Stimulated activated CD4-positive, alpha-beta T cell treated with anti-CD3 and anti-CD28 coated beads, Interleukin-12 subunit alpha, Interleukin-12 subunit beta, amount 100 ng/mL, for 4 hours (primary cell): ENCODE results near the gene PIGC.
"Not testable (repeated sequence)": the region's sequence is repeated elsewhere in the genome, so short reads cannot be mapped to it uniquely, and the experiment has no call there.

Experiments used
- DNase-seq: peaks from one replicate; pipeline ENCODE4 v3.0.0-alpha.2; 2020

PIGC gene

DNA sequence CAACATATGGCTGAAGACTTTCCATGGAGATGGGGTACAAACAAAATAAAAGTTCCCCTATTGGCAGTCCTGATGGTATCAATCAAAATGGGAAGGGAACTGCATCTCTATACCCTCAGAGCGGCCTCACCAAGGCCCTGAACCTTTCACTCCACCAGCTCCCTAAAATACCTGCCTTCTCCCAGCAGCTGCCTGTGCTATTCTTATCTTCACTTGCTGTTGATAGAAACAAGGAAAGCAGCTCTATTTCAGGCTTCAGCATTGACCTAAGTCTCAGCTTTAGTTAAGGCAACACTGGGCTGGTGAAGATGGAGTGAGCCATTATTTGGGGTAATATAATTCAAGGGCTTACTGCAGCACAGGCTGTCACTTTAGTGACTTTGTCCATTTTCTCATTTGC lies 21.7 kb upstream of the PIGC start:
- DNase-seq = no peak

DNA sequence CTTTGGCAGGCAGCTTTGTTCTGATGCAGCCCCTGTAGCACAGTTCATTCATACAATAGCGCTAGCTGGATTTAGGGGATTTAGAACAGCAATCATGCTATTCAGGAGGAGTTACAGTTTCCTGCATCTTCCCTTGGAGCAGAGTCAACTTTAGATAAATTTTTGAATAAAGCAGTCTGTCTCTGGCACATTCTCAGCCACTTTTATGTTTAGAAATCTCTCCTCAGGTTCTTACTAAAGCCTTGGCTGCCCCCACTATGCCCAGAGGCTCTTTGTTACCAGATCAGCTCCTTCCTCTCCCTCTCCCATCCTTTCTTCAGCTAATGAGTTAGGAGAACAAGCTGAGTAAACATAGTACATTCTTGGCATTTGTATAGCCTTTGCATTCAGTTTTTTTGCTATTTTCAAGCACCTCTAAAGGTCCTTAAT lies 17.0 kb upstream of the PIGC start:
- no peak for DNase-seq

DNA sequence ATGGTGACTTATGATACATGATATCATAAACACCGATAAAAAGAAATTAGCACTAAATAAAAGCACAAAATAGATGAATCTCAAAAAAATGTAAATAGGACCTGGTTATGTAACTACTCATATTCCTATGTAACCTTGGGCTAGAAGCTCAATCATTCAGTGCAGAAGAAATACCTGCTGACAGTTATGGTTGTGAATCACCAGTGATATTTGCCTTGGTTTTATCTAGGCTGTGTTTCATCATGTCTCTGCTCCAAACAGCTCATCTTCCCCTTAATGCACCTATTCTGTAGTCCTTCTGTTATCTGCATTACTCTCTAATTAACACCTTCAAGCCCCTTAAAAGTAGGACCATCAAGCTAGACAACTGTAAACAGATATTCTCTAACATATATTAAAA lies 16.3 kb upstream of the PIGC start:
- no peak for DNase-seq

DNA sequence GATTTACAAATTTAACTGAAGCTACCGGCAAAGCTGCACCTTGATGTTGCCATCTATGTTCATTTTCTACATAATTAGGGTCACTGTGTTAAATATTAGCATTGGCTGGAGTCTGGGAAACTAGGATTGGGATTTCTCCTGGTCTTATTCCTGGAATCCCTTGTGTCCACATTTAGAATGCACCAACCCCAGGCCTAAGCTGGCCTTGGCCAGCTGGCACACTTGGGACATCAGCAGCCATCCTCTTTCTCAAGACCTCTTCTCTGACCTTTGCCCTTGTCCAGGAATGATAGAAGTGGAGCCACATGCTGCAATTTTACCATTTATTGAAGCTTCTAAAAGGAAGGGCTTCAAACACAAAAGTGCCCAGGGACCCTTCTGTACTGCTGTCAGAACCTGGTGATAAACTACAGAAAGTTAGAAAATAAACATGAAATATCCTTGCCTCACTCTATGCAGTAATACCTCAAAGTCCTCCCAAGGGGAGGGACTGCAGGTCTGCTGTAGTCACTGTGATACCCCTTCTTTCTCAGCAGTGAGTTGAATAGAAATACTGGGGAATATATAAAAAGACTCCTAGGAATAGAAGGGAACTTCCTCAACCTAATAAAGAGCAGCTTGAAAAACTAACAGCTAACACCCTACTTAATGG lies 13.7 kb upstream of the PIGC start:
- no peak for DNase-seq

DNA sequence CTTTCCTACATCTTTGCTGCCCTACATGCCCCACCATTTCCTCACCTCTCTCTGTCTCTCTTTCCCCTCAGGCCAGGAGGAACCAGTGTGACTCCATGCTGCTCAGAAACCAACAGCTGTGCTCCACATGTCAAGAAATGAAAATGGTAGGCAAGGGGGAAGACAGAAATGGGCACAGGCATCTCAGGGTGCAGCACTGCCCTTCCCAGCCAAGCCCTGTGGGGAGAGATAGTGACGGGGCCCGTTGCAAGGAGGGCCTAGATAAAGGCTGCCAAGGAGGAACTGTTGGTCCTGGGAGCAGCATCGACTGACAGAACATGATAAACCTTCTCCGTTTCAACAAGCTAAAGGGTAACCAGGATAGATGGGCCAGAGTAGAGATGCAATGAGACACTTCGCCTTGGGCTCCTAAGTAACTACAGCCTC lies 12.5 kb upstream of the PIGC start:
- DNase-seq = no peak

DNA sequence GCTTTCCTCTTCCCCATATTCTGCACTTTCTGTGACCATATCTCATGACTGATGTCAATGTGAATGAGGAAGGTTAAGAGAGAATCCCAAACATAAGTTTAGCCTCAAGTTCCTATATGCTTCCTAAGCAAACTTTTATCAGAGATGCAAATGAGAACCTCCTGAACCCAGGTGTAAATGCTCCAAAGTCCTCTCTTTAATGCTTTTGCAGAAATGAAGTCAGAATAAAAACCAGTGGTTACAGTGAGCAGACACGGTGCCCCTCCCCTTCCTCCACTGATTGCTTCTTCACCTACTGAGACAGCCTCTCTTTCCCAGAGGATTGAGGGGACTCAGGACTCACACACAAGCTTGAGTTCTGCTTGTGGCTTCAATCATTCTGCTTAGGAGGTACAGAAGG lies 11.6 kb upstream of the PIGC start:
- DNase-seq = no peak

DNA sequence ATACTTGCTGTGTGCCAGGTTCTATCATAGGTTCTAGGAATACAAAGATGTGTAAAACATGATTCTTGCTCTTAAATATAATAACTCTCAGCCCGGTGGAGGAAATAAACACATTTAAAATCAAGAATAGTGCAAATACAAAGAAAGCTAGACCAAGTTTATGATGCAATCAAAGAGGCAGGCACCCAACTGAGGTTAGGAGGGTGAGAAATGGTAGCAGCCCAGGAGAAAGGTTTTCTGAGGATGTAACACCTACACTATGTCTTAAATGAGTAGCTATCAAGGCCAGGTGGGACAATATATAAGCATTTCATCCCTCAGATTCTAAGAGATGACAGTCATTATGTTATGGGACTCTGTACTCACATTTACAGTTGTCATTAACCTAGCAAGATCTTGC lies 9.7 kb upstream of the PIGC start:
- no peak for DNase-seq

DNA sequence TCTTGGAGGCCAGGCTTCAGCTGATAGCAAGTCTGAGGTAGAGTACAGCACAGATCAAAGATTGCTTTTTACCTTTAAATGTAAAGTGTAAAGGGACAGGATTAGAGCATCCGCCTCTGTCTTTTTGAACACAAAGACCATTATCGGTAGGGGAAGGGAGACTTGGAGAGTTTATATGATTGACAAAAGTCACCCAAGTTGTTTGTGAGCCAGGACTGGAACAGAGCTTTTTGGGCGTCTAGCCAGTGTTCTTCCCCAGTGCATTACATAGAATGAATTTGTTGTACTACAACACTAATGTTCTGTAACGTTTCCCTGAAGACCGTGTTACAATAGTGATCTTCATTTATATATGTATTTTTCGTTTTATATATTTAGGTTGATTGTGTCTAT lies 9.3 kb upstream of the PIGC start:
- no peak for DNase-seq

DNA sequence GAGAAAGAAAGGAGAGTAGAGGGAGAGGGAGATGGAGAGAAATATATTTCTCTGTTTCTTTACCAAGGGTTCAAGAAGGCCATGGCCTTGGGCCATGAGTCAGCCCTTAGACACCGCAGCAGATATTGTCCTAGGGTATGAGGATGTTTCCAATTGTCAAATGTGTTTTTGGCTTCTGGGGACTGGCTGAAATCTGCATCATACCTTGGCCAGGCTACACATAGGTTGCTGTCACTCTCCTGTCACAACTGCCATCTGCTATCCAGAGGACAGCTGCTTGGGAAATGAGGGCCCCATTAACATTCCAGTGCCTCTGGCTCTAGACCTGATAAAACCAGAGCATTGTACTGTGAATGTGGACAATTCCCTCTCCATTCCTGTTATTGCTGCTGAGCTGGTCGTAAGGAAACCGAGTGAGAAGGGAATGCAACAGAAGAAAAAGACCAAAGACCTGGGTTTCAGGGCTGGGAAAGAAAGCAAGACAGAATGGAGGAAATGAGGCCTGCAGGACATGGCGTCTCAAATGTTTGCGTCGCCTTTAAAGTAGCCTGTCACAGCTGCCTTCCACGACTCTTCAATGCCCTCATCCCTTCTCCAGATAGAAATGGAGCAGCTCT lies 8.8 kb upstream of the PIGC start:
- no peak for DNase-seq

DNA sequence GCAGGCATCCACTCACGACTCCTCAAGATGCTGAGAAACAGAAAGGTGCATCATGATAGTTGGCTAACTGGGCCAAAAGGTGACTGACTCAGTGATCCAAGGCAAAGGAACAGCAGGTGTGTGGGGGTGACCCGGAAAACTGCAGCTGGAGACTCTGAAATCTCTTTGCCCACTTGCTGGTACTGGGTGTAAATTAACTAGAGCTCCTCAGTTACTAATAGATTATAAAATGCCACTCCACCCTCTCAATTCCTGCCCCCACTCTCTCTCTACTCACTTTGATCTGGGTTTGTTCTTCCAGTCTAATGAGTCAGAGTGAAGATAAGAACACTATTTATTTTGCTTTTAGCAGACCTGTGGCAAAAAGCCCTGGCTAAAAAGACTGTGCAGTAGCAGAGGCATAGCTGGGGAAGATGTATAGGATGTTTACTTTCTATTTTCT lies 7.2 kb upstream of the PIGC start:
- DNase-seq = no peak

DNA sequence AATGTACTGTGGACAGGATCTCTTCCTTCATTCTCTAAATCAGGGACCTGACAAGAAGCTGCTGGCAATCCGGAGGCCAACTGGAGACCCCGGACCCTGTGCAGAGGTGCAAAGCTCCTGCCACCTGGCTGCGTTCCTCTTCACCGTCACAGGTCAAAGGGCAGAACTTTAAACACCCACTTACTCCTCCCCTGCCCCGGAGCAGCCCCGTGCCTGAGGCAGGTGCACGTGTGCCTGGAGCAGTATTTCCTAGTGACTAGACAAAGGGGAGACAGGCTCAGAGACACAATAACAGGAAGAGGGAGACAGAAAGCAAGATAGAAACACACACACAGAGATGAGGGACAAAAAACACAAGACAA lies 6.6 kb upstream of the PIGC start:
- no peak for DNase-seq

DNA sequence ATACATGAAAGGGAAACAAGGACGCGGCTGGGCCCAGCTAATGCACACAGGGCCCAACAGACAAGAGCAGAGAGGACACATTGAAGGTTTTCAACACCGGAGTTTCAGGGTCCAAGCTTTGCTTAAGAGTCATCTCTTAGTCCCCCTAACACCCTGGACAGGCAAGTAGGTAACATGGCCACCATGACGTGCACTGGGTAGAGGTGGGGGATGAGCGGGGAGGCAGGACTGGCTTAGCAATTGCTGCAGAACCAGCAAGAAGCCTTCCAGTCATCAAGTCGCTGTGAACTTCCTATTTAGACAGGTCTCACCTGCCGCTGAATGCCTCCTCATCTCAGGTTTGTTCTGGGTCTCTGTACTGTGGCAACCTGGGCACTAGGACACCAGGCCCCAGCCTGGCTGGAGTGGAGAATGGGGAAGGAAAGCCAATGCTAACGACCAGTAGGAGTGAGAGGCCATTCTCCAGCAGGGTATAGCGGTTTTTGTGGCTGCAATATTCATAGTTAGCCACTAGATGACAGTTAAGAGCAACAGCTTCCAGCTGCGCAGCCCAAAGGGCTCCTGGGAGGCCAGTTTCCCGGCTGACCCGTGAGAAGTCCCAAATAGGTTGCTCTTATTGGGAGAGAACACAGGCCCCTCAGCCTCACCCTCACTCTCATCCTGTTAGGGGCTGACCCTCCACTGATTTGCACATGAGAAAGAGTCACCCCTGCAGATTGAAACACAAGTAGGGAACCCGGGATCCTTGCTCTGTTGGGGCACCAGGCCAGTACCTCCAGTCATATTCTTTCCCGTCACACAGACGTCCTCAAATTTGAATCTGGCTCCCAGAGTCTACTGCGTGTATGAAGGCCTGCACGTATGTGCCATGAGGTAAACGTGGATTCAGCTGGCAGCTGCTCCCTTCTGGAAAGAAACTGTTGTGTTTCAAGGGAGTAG lies 6.0 kb upstream of the PIGC start:
- DNase-seq = no peak

DNA sequence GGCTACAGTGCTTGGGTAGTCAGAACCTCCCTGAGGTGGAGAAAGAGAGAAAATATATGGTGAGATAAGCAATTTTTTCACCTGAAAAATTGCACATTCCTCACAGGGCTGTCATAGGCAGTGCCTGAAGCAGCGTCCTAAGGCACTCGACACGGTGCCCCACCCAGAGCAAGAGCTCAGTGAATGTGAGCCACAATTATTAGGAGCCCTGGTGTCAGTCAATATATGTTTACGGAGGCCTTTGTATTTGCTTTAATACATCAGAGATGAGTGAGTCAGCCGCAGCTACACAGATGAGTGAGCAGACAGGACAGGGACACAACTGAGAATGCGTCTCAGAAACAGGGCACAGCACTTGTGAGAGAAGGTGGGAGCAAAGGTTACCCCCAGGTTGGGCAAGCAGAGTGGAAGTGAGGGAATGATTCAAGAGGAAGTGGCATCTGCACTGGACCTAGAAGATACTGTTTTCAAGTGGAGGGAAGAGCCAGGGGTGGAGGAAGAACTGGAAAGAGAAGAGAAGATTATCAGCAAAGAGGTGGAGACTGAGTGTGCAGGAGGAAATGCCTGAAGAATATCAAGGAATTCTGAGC lies 5.2 kb upstream of the PIGC start:
- no peak for DNase-seq

DNA sequence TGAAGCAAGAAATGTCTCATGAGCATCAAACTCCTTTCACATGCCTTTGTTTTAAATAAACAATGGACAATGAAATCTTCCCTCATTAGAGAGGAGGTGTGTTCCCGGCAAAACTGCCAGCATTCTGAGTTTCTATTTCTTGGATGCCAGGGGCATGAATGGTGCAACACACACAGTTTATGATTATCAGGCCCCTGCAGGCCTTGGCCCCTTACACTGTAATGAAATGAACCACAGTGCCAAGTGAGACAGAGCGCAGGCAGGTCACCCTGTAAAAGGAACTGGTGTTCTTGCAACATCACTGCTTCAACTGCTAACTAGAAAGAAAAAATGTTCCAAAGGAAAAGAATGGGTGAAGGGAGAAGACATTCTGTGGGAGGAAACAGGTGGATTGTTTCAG lies 3.8 kb upstream of the PIGC start:
- DNase-seq = no peak

DNA sequence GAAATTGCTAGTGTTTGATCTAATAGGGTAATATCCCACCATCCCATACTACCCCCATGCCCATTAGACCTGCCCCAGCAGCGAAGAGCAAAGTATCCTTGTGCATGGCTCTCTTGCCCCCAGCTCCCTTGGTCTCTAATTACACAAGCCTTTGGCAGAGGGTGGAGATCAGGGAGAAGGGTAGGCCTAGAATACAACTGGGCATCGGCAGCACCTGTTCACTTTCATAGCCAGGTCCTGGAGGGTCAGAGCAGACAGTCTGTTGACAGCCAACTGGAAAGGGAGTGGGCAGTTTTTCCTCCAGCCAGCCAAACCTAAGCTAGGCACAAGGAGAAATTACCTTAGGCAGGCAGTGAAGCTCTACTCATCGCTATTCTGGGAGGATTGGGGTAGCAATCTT lies 2.7 kb upstream of the PIGC start:
- no peak for DNase-seq

DNA sequence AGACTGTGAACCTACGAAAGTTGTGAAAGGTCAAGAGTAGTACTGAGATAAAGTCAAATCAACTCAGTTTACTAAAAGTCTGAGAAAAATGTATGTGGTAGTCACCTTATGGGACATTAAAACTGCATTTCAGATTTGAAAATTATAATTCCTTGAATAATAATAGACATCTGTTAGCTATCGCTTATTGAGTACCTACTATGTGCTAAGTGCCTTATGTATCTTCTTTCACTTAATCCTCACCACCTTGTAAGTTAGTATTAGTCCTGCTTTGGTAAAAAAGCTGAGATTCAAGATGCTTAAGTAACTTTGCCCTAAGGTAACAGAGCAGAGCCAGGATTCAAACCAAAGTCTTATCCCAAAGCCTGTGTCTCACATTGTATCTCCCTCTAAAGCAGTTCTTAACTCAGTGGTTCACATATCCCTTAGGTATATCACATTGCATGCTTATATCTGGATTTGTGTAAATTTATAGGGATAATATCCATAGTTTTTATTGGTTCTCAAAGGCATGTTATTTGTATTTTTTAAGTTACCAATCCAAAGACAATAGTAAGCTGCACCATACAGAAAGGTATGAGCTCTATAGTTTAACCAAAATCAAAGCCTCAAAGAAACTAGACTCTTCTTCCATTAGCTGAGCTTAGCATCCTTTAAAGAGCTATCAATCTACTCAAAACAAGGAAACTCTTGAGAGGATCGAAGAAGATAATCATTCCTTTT lies 865 bp downstream of the PIGC start:
- DNase-seq = no peak

DNA sequence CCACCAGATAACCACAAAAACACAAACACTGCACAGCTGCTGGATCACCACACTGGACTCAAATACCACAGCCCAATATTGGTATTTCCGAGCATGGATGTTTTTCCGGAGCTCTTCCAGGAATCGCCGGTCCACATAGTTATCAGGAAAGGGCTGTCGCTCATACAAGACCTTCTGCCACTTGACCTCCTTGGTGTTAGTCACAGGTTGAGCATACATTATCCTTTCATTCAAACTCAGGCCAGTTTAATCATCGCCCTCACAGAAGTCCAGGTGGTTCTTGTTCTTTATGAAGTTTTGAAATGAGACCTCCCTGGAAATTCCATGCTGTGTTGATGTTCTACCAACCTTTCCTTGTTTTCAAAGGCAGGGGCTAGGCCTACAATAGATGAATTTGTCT lies 1.5 kb downstream of the PIGC start:
- no peak for DNase-seq

DNA sequence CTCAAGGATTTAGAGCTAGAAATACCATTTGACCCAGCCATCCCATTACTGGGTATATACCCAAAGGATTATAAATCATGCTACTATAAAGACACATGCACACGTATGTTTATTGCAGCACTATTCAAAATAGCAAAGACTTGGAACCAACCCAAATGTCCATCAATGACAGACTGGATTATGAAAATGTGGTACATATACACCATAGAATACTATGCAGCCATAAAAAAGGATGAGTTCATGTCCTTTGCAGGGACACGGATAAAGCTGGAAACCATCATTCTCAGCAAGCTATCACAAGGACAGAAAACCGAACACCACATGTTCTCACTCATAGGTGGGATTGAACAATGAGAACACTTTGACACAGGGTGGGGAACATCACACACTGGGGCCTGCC lies 6.7 kb downstream of the PIGC start:
- not testable (repeated sequence) for DNase-seq

DNA sequence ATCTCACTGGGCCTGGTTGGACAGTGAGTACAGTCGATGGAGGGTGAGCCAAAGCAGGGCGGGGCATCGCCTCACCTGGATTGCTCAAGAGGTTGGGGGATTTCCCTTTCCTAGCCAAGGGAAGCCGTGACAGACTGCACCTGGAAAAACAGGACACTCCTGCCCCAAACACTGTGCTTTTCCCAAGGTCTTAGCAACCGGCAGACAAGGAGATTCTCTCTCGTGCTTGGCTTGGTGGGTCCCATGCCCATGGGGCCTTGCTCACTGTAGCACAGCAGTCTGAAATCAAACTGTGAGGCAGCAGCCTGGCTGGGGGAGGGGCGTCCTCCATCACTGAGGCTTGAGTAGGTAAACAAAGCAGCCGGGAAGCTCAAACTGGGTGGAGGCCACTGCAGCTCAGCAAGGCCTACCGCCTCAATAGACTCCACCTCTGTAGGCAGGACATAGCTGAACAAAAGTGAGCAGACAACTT lies 12.1 kb downstream of the PIGC start:
- no peak for DNase-seq

DNA sequence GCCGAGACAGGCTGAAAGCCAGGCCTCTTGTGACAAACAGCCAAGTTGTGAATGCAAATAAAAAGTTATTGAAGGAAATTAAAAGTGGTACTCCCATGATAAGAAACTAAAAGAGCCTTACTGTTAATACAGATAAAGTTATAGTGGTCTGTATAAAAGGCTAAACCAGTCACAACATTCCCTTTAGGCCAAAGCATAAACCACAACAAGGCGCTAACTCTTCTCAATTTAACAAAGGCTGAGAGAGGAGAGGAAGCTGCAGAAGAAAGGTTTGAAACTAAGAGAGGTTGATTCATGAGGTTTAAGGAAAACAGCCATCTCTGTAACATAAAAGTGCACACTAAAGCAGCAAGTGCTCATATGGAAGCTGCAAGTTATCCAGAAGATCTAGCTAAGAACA lies 12.7 kb downstream of the PIGC start:
- DNase-seq = no peak

DNA sequence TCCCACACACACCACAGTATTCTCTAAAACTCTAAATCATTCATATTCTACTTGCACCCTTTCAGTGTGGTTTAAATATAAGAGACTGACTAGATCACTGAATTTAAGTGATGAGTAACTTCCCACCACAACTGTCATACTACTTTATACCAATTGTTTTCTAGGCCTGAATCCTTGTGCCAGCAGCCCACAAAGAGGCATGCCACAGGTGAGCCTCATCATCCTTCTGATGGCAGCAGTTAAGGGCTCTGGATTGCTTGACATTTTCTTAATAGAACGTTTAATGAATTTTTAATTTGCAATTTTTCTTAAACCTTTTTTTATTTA lies 13.8 kb downstream of the PIGC start:
- no peak for DNase-seq

DNA sequence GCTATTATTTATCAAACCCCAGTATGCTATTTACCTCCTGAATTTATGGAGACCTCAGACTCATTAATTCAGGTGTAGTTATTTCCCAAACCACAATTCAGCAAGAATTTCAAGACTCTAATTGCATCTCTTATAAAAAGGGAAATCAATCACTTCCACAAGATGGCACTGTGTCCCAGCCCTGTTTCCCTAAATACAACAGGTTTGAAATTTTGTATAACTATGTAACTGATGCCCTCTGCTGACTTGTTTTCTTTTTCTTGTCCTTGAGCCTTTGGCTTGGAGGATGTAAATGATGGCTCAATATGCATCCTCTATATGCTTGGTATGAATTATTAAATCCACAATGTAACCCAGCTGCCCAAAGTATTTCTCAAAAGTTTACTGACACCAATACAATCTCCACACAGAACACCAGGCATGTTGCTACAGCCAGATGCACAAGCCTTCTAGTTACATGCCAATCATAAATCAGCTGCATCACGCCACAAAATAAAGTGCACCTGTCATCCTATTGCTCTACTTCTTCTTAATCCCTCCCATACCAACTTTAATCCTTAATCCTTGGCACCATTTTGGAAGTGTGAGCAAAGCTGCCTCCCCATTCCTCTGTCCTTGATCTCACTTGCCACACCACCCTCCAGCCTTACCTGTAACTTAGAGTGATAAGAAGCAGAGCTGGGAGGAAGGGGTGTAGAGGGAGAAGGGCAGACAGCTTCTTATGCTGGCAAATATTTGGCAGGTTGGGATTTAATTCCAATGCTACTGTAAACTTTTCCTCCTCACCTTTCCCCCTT lies 14.3 kb downstream of the PIGC start:
- DNase-seq = no peak
